GM12865 (cell line): ENCODE data around the gene MTF1.
A peak's percentile ranks its signal among the peaks of the same experiment; 100 is the strongest.

Experiments
- DNase-seq: peaks from one replicate; pipeline ENCODE4 v3.0.0; 2010; ENCODE audit warnings: low read depth
- H3K4me3 ChIP-seq: 2 replicates; pipeline ENCODE4 v1.5.1; 2011; ENCODE audit warnings: mild to moderate bottlenecking, low read depth, low read length, control low read depth
- CTCF ChIP-seq: IDR thresholded peaks from 2 replicates; pipeline ENCODE4 v1.5.1; 2011; ENCODE audit warnings: low read length, control low read depth, low read depth, inconsistent platforms; ENCODE audit not compliant: insufficient read depth; ENCODE audit errors: missing control alignments

MTF1 gene

DNA sequence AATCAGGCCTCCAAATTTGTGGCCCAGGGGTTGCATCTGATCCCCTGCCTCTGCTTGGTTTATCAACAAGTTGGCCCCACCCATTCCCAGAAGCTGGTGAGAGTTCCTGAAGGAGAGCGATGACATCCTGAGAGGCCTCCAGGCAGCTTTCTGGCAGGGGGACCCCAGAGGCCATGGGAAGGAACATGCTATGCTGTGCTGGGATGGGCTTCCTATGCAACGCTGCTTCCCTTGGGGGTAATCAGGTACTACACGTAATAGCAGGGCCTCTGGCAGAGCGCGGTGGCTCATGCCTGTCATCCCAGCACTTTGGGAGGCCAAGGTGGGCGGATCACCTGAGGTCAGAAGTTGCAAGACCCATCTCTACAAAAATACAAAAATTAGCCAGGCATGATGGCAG, 8.4 kb upstream of the MTF1 start:
- DNase-seq: no peak
- H3K4me3 ChIP-seq: no peak overlapping the region
- no peak for TF ChIP-seq CTCF

DNA sequence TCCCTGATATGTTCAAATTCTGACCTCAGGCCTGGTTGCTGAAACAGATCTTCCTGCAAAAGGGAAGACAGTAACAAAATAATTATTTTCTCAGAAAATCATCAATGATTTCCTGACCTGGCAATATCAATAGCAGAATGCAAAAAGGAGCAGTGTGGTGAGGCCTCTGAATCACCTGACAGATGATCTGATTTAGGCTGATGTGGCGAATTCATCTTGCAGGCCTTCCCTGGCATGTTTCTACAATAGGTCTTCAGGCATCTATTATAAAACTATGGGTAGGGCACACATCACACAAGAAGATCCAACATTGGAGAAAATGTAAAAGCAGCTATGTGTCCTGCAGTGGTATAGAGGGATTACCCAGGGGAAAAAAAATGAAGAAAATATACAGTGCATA, 7.1 kb upstream of the MTF1 start:
- DNase-seq: no peak
- H3K4me3 ChIP-seq: no peak overlapping the region
- TF ChIP-seq CTCF: no peak

- DNase-seq: no peak
- no peak overlapping the region for H3K4me3 ChIP-seq
- TF ChIP-seq CTCF: no peak
Measured at GRCh38 chr1:37865348-37866120, 6.1 kb upstream of the MTF1 start.

DNA sequence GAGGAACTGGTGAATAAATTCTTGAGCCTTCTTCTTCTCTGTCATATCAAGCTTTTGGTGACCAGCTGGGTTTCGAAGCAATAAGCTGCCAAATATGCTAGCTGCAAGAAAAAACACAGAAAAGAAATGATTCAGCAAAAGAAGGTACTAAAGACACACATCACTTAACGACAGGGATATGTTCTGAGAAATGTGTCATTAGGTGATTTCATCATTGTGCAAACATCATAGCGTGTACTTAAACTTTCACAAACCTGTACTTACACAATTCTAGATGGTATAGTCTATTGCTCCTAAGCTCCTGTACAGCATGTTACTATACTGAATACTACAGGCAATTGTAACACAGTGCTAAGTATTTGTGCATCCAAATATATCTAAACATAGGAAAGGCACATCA, 2.9 kb upstream of the MTF1 start:
- no peak for DNase-seq
- no peak for TF ChIP-seq CTCF
- no peak overlapping the region for H3K4me3 ChIP-seq

DNA sequence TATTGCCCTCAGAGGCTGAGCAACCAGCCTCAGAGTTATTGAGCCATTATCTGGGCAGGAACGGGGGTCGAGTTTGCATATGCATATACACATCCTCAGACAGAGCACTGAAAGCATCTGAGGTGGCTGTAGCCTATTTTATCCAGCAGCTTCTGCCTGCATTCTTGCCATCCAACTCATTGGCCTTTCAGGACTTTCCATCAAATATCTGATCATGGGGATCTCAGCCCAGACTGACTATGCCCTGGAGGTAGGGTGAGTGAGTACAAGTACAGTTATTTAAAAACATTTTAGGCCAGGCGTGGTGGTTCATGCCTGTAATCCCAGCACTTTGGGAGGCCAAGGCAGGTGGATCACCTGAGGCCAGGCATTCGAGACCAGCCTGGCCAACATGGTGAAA, 1.8 kb upstream of the MTF1 start:
- no peak for DNase-seq
- no peak for TF ChIP-seq CTCF
- no peak overlapping the region for H3K4me3 ChIP-seq

DNA sequence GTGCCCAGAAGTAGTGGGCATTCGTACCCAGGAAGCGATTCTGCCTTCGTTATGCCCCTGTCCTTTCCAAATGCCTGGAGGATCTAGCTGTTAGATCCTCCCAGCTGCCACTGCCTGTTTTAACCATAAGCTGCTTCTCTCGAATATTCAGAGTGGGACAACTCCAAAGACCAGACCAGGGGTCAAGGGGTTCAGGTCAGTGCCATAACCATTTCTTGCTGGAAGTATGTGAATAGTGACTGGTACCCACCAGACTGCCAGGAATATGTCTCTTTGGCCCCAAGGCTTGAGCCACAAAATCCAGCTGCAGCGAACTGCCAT, 914 bp upstream of the MTF1 start:
- TF ChIP-seq CTCF: no peak
- no peak for DNase-seq
- peak overlapping the region; percentile 88 for H3K4me3 ChIP-seq

DNA sequence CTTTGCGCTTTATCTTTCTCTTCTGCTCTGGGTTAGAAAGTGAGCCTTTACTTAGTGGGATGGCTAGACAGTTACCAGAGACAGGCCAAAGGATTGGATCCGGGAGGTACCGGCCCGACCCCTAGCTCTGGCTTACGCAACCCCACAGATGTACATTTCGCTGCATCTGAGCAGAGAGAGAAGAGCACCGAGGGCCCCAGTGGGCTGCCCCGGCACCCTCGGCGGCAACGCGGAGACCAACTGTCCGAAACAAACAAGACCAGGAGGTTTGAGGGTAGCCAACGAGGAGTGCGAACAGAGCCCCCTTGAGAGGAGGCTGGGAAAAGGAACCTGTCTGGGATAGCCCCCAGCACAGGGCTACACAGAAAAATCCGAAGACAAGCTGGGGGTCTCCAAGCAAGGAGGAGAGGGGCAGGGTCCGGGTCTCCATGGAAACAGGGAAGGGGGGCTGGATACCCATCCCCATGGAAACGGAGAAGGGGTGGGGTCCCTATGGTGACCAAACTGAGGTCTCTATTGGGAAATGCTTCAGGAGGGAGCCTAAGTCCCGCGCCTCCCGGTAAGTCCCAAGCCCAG, 373 bp downstream of the MTF1 start:
- no peak for DNase-seq
- no peak for TF ChIP-seq CTCF
- H3K4me3 ChIP-seq: peak overlapping the region; percentile 88
